T-cell (primary cell): ENCODE results near the gene PRAMEF17. TPM values are rescaled to one million over a fixed set of nuclear protein-coding genes. Genes with fewer than 3 reads are reported as not detected.
"Not testable (repeated sequence)": the region's sequence is repeated elsewhere in the genome, so short reads cannot be mapped to it uniquely, and the experiment has no call there.

ENCODE experiments used
- ATAC-seq, 4 experiments: fragments of 200-7000 bp in 3 of 4; fragments of 150-1000 bp in 1 of 4; cut with Tn5 transposase; replicated peaks in 1 of 4; 1 replicate in 3 of 4; 2 replicates in 1 of 4; pipeline ENCODE4 v1.10.0; 2021; ENCODE audit warnings: moderate library complexity in 3 of 4, mild to moderate bottlenecking in 2 of 4, moderate number of reproducible peaks in 1 of 4
- CTCF ChIA-PET, 2 donors: fragments of 300-600 bp; sonication (Branson Sonifier 250); formaldehyde crosslinking; loops; one replicate each; lab custom pipeline; 2022; ENCODE audit warnings: antibody characterized with exemption in 2 of 2; lab: Charles Lee
- POLR2A ChIA-PET, 2 donors: fragments of 300-600 bp; sonication (Branson Sonifier 250); formaldehyde crosslinking; loops; one replicate each; lab custom pipeline; 2022; ENCODE audit warnings: antibody characterized with exemption in 2 of 2; lab: Charles Lee
- DNase-seq, 35 experiments: peaks; one replicate each; pipeline versions ENCODE4 v3.0.0 to v3.0.0-alpha.2; 2013 to 2023
- H3K27ac ChIP-seq: one replicate; pipeline ENCODE4 v1.5.1; 2013; ENCODE audit warnings: low read length
- H3K27me3 ChIP-seq, 2 experiments: replicated peaks in 1 of 2; 1 replicate in 1 of 2; 2 replicates in 1 of 2; pipeline versions ENCODE4 v1.6.1 to v1.7.0; 2013; ENCODE audit warnings: low read length in 1 of 2, mixed read lengths in 1 of 2; ENCODE audit not compliant: control insufficient read depth in 2 of 2, insufficient read depth in 2 of 2; ENCODE audit errors: extremely low read depth in 1 of 2
- H3K36me3 ChIP-seq, 2 donors: 1 replicate in 1 of 2; 2 replicates in 1 of 2; pipeline versions ENCODE4 v1.6.1 to v1.7.0; 2013; ENCODE audit warnings: low read length in 1 of 2; ENCODE audit not compliant: control insufficient read depth in 2 of 2, insufficient read depth in 1 of 2; ENCODE audit errors: extremely low read depth in 1 of 2
- H3K4me1 ChIP-seq, 2 experiments: 1 replicate in 1 of 2; 2 replicates in 1 of 2; pipeline versions ENCODE4 v1.6.1 to v1.7.0; 2013; ENCODE audit warnings: low read length in 2 of 2, mixed read lengths in 1 of 2; ENCODE audit not compliant: insufficient read depth in 2 of 2, control insufficient read depth in 1 of 2; ENCODE audit errors: extremely low read depth in 1 of 2
- H3K4me3 ChIP-seq, 2 donors: 1 replicate in 1 of 2; 2 replicates in 1 of 2; pipeline versions ENCODE4 v1.5.1 to v1.7.0; 2013; ENCODE audit warnings: mild to moderate bottlenecking in 2 of 2, low read length in 1 of 2, moderate library complexity in 1 of 2; ENCODE audit not compliant: control insufficient read depth in 1 of 2; ENCODE audit errors: extremely low read depth in 1 of 2
- H3K9me3 ChIP-seq: 2 replicates; pipeline ENCODE4 v1.7.0; 2013
- H3K27ac Mint-ChIP-seq, 2 donors: one replicate each; pipeline ENCODE4 v1.8.0; 2020 to 2021; ENCODE audit warnings: mild to moderate bottlenecking in 2 of 2, mixed read lengths in 2 of 2
- H3K27me3 Mint-ChIP-seq, 2 donors: one replicate each; pipeline ENCODE4 v1.8.0; 2021 to 2022; ENCODE audit warnings: mixed read lengths in 2 of 2
- H3K36me3 Mint-ChIP-seq: one replicate; pipeline ENCODE4 v1.8.0; 2021; ENCODE audit warnings: mixed read lengths
- H3K4me1 Mint-ChIP-seq, 3 donors: one replicate each; pipeline ENCODE4 v1.8.0; 2020 to 2022; ENCODE audit warnings: mixed read lengths in 3 of 3, mild to moderate bottlenecking in 1 of 3
- H3K4me3 Mint-ChIP-seq, 3 donors: one replicate each; pipeline ENCODE4 v1.8.0; 2020 to 2022; ENCODE audit warnings: mild to moderate bottlenecking in 3 of 3, mixed read lengths in 3 of 3, moderate library complexity in 3 of 3
- H3K9me3 Mint-ChIP-seq, 3 donors: one replicate each; pipeline ENCODE4 v1.8.0; 2020 to 2022; ENCODE audit warnings: mixed read lengths in 3 of 3
- WGBS: methylation state at CpG from one replicate; pipeline ENCODE4 v1.1.5; 2013; ENCODE audit warnings: missing lambda C conversion rate; ENCODE audit not compliant: insufficient coverage; 5-methylcytosine and 5-hydroxymethylcytosine counted together
- total RNA-seq, 35 experiments: library from RNA in 6 of 35; stranded (reverse) in 6 of 35; fragments of 120-200 nt in 1 of 35; gene quantifications; one replicate each; pipeline versions ENCODE4 v1.2.1 to v1.2.4 and lab custom pipeline; 2013 to 2026

PRAMEF17 gene
- total RNA-seq, 5 donors from 2014 or later (not counting 1 experiment from before 2014, with no cell fraction given): not detected

- POLR2A ChIA-PET, H3K9me3 ChIP-seq, H3K27me3 Mint-ChIP-seq, H3K27ac ChIP-seq, DNase-seq, CTCF ChIA-PET, H3K4me3 Mint-ChIP-seq, H3K4me1 Mint-ChIP-seq, H3K27ac Mint-ChIP-seq, H3K9me3 Mint-ChIP-seq, H3K27me3 ChIP-seq, H3K4me1 ChIP-seq, H3K36me3 ChIP-seq, ATAC-seq, H3K4me3 ChIP-seq, H3K36me3 Mint-ChIP-seq: not testable (repeated sequence)
- WGBS: 91% methylated on average over 11 of the region's 22 CpGs
These were observed 5.9 kb downstream of the PRAMEF17 start for GRCh38 chr1:13395311-13395710.

DNA sequence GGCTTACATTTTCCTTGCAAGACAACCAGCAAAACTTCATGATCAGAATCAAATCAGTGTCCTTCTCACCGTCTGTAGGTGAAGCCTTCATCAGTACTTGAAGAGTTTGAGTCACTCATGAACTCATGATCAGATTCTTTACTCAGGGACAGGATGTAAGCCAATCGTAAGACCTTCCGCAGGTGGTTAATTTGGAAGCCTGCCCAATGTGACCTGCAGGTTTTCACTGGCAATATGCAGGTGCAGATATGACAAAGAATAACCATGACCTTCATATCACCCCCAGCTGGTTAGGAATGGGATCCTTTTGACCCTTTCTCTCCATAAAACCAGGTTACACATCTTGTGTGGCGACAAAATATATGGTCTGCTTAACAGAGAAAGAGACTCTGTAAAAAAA is 18.4 kb downstream of the PRAMEF17 start:
- H3K27ac Mint-ChIP-seq: no peak overlapping the region
- no peak overlapping the region for H3K27ac ChIP-seq
- DNase-seq: no peak
- WGBS: 64% methylated on average over 3 of the region's 4 CpGs
- H3K4me1 ChIP-seq: no peaks in the 10 kb centered on the region
- H3K27me3 ChIP-seq: peaks cover 0 to 2% of the 10 kb centered on the region in 2 experiments
- H3K36me3 ChIP-seq: no peaks in the 10 kb centered on the region
- CTCF ChIA-PET: no interaction called here
- peaks cover 3 to 16% of the 10 kb centered on the region in 2 donors for H3K27me3 Mint-ChIP-seq
- no peak for ATAC-seq
- POLR2A ChIA-PET: no interaction called here
- H3K4me3 ChIP-seq: no peak overlapping the region
- no peaks in the 10 kb centered on the region for H3K36me3 Mint-ChIP-seq
- H3K4me1 Mint-ChIP-seq: no peaks in the 10 kb centered on the region
- peaks cover 0 to 6% (median 5%) of the 10 kb centered on the region in 3 donors for H3K9me3 Mint-ChIP-seq
- no peaks in the 10 kb centered on the region for H3K9me3 ChIP-seq
- no peak overlapping the region for H3K4me3 Mint-ChIP-seq

DNA sequence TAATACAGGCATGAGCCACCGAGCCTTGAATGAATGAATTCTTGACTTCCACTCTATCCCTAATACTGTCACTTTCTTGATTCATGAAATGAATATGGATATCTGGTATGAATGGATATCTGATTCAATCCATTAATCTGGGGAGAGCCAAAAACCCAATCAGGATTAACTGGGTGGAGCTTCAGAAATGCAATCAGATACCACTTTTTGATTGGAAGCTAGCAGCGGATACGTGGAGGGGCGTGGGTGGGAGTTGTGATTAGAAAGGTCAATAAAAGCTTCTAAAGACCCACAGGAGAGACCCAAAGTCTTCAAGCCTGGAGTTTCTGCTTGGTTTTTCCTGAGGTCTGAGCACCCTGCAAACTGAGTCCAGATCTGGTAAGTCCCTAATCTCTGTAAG is 20.7 kb downstream of the PRAMEF17 start, which contains the start of gene PRAMEF20:
Gene PRAMEF20 (plus strand): TSS at position 301 of the 400 bp plus-strand sequence. CDS start 5,905 bp downstream, outside the sequence.
- H3K27ac Mint-ChIP-seq, H3K4me1 ChIP-seq, H3K4me3 ChIP-seq, H3K4me3 Mint-ChIP-seq, H3K27ac ChIP-seq, H3K36me3 Mint-ChIP-seq, H3K36me3 ChIP-seq, H3K4me1 Mint-ChIP-seq, POLR2A ChIA-PET, DNase-seq, H3K9me3 ChIP-seq, H3K9me3 Mint-ChIP-seq, CTCF ChIA-PET, H3K27me3 ChIP-seq, ATAC-seq: not testable (repeated sequence)
- no CpG with 5 or more reads among the region's 4 CpGs for WGBS
- peaks cover 2 to 13% of the 10 kb centered on the region in 2 donors for H3K27me3 Mint-ChIP-seq

DNA sequence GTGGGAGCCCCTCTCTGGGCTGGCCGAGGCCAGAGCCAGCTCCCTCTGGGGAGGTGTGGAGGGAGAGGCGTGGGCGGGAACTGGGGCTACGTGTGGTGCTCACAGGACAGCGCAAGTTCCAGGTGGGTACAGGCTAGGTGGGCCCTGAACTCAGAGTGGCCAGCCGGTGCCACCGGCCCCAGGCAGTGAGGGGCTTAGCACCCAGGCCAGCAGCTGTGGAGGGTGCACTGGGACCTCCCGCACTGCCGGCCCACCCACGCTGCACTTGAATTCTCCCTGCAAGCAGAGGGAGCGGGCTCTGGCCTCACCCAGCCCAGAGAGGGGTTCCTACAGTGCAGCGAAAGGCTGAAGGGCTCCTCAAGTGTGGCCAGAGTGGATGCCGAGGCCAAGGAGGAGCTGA is 41.1 kb downstream of the PRAMEF17 start:
- ChIA-PET POLR2A (no interaction called here), CTCF (no interaction called here)
- Histone ChIP-seq H3K4me3 (no peak overlapping the region), H3K36me3 (no peaks in the 10 kb centered on the region), H3K27me3 (peaks cover 0 to 9% of the 10 kb centered on the region in 2 experiments), H3K4me1 (no peaks in the 10 kb centered on the region), H3K27ac (no peak overlapping the region), H3K9me3 (no peaks in the 10 kb centered on the region)
- no peak for DNase-seq
- H3K4me1 Mint-ChIP-seq: no peaks in the 10 kb centered on the region
- H3K4me3 Mint-ChIP-seq: no peak overlapping the region
- no peaks in the 10 kb centered on the region for H3K9me3 Mint-ChIP-seq
- WGBS: 86% methylated on average over 13 of the region's 13 CpGs
- no peaks in the 10 kb centered on the region for H3K36me3 Mint-ChIP-seq
- peaks cover 3 to 11% of the 10 kb centered on the region in 2 donors for H3K27me3 Mint-ChIP-seq
- no peak for ATAC-seq
- no peak overlapping the region for H3K27ac Mint-ChIP-seq

DNA sequence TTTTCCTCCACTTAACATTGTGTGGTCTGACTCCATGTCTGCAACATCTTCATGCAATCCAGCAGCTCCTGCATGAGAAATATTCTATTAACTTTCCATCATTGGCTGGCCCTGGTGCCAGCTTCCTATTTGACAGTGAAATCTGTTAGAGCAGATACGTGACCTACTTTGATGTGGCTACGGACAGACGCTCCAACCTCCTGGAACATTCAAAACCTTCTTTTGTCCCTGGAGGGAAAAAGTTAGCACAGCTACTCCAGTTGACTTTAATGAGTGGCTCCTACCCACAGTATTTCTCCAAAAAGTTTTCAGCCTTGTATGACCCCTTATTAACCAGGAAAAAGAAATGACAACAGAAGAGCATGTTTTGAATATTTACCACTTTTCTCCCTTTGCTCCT is 42.8 kb downstream of the PRAMEF17 start:
- H3K36me3 Mint-ChIP-seq: no peaks in the 10 kb centered on the region
- H3K27ac Mint-ChIP-seq: no peak overlapping the region
- ChIA-PET CTCF (no interaction called here), POLR2A (no interaction called here)
- Histone ChIP-seq H3K4me1 (no peaks in the 10 kb centered on the region), H3K27me3 (peaks cover 0 to 16% of the 10 kb centered on the region in 2 experiments), H3K9me3 (no peaks in the 10 kb centered on the region), H3K36me3 (no peaks in the 10 kb centered on the region), H3K4me3 (no peak overlapping the region), H3K27ac (no peak overlapping the region)
- no peaks in the 10 kb centered on the region for H3K9me3 Mint-ChIP-seq
- ATAC-seq (no peak), DNase-seq (no peak)
- H3K27me3 Mint-ChIP-seq: peaks cover 7 to 13% of the 10 kb centered on the region in 2 donors
- no CpG with 5 or more reads among the region's 3 CpGs for WGBS
- H3K4me1 Mint-ChIP-seq: no peaks in the 10 kb centered on the region
- no peak overlapping the region for H3K4me3 Mint-ChIP-seq

- POLR2A ChIA-PET, H3K9me3 ChIP-seq, H3K9me3 Mint-ChIP-seq, H3K4me3 Mint-ChIP-seq, H3K27ac ChIP-seq, ATAC-seq, H3K36me3 ChIP-seq, H3K4me1 Mint-ChIP-seq, H3K36me3 Mint-ChIP-seq, H3K4me3 ChIP-seq, H3K27ac Mint-ChIP-seq, CTCF ChIA-PET, H3K4me1 ChIP-seq, DNase-seq: not testable (repeated sequence)
- H3K27me3 Mint-ChIP-seq: peaks cover 7 to 13% of the 10 kb centered on the region in 2 donors
- H3K27me3 ChIP-seq: peaks cover 0 to 16% of the 10 kb centered on the region in 2 experiments
- WGBS: 89% methylated on average over 23 of the region's 32 CpGs
These were observed 44.4 kb downstream of the PRAMEF17 start for GRCh38 chr1:13433694-13434358.
